H1 (cell line): Measurements from ENCODE around the gene BMPR1A. TPM values are rescaled to one million over a fixed set of nuclear protein-coding genes. Genes with fewer than 3 reads are reported as not detected.

ENCODE experiments used
- CTCF ChIA-PET: fragments of 300-600 bp; sonication (Branson Sonifier 250); formaldehyde crosslinking; loops from one replicate; lab custom pipeline; 2021; ENCODE audit not compliant: partially characterized antibody; lab: Charles Lee
- POLR2A ChIA-PET: fragments of 300-600 bp; sonication (Branson Sonifier 250); formaldehyde crosslinking; loops from one replicate; lab custom pipeline; 2021; ENCODE audit warnings: inconsistent platforms; ENCODE audit not compliant: partially characterized antibody; lab: Charles Lee
- DNase-seq, 2 experiments: peaks; one replicate each; pipeline versions ENCODE4 v3.0.0 to v3.0.0-alpha.2; 2010 to 2022; ENCODE audit warnings: low spot score in 2 of 2, low read depth in 1 of 2, mixed read lengths in 1 of 2
- FAIRE-seq: peaks from 2 replicates; lab custom pipeline; 2011; peaks lifted over from hg19 to GRCh38; lab: Jason Lieb, UNC
- H2AFZ ChIP-seq: 2 replicates; pipeline ENCODE4 v1.8.1; 2012; ENCODE audit warnings: low read length, inconsistent platforms
- H2AK5ac ChIP-seq: 2 replicates; pipeline ENCODE4 v1.6.1; 2013; ENCODE audit warnings: low read depth, low read length
- H2BK120ac ChIP-seq: replicated peaks from 2 replicates; pipeline ENCODE3; 2013; ENCODE audit warnings: low read depth, low read length, inconsistent platforms
- H2BK12ac ChIP-seq: 2 replicates; pipeline ENCODE4 v1.6.1; 2013; ENCODE audit warnings: low read depth, low read length
- H2BK15ac ChIP-seq: 2 replicates; pipeline ENCODE4 v1.6.1; 2013; ENCODE audit warnings: low read length
- H2BK20ac ChIP-seq: 2 replicates; pipeline ENCODE4 v1.6.1; 2013; ENCODE audit warnings: low read length
- H2BK5ac ChIP-seq: 2 replicates; pipeline ENCODE4 v1.6.1; 2013; ENCODE audit warnings: low read depth, low read length
- H3K14ac ChIP-seq: 2 replicates; pipeline ENCODE4 v1.6.1; 2013; ENCODE audit warnings: inconsistent platforms; ENCODE audit not compliant: insufficient read length
- H3K18ac ChIP-seq: 2 replicates; pipeline ENCODE4 v1.6.1; 2013; ENCODE audit warnings: low read length; ENCODE audit errors: extremely low read depth
- H3K23ac ChIP-seq: 2 replicates; pipeline ENCODE4 v1.6.1; 2013; ENCODE audit warnings: inconsistent platforms; ENCODE audit not compliant: insufficient read length
- H3K23me2 ChIP-seq: 2 replicates; pipeline ENCODE4 v1.6.1; 2013; ENCODE audit warnings: low read depth, low read length
- H3K27ac ChIP-seq: 2 replicates; pipeline ENCODE4 v1.6.1; 2011; ENCODE audit warnings: low read depth, low read length, inconsistent platforms
- H3K27me3 ChIP-seq, 4 experiments: replicated peaks in 1 of 4; 1 replicate in 1 of 4; 2 replicates in 3 of 4; pipeline versions ENCODE4 v1.6.1 to v1.8.1; 2011 to 2013; ENCODE audit warnings: low read length in 3 of 4, mild to moderate bottlenecking in 3 of 4, inconsistent platforms in 2 of 4, mixed read lengths in 2 of 4, moderate library complexity in 1 of 4; ENCODE audit not compliant: control insufficient read depth in 3 of 4, insufficient read depth in 3 of 4; ENCODE audit errors: extremely low read depth in 1 of 4
- H3K36me3 ChIP-seq, 4 experiments: 2 replicates each; pipeline versions ENCODE4 v1.6.1 to v1.8.1; 2011 to 2013; ENCODE audit warnings: mild to moderate bottlenecking in 4 of 4, low read length in 3 of 4, moderate library complexity in 2 of 4, control low read depth in 1 of 4, inconsistent platforms in 1 of 4; ENCODE audit not compliant: insufficient read depth in 4 of 4, control insufficient read depth in 2 of 4
- H3K4ac ChIP-seq: replicated peaks from 2 replicates; pipeline ENCODE3; 2013; ENCODE audit warnings: low read length, low read depth, mixed read lengths, inconsistent platforms; ENCODE audit not compliant: insufficient read length
- H3K4me1 ChIP-seq, 4 experiments: replicated peaks in 1 of 4; 1 replicate in 1 of 4; 2 replicates in 3 of 4; pipeline versions ENCODE4 v1.6.1 to v1.8.1; 2011 to 2013; ENCODE audit warnings: low read length in 3 of 4, inconsistent platforms in 2 of 4, mixed read lengths in 1 of 4; ENCODE audit not compliant: insufficient read depth in 4 of 4, control insufficient read depth in 3 of 4
- H3K4me2 ChIP-seq, 2 experiments: 2 replicates each; pipeline versions ENCODE4 v1.6.1 to v1.8.1; 2011 to 2013; ENCODE audit warnings: low read depth in 2 of 2, low read length in 2 of 2, control low read depth in 1 of 2, inconsistent platforms in 1 of 2, mild to moderate bottlenecking in 1 of 2; ENCODE audit not compliant: insufficient read depth in 1 of 2
- H3K4me3 ChIP-seq, 4 experiments: fragments of 200-600, 300-600 bp in 1 of 4; sonication (generic), shearing (Covaris generic), sonication (Bioruptor Twin) in 1 of 4; 2 replicates each; pipeline versions ENCODE4 v1.5.1 to v1.8.1; 2011 to 2016; ENCODE audit warnings: low read length in 4 of 4, low read depth in 3 of 4, control low read depth in 2 of 4, inconsistent platforms in 2 of 4, mild to moderate bottlenecking in 2 of 4, mixed read lengths in 1 of 4, moderate library complexity in 1 of 4; ENCODE audit not compliant: insufficient read depth in 2 of 4; ENCODE audit errors: extremely low read depth in 1 of 4
- H3K56ac ChIP-seq: replicated peaks from 2 replicates; pipeline ENCODE3; 2013; ENCODE audit warnings: low read depth, mild to moderate bottlenecking, mixed read lengths, low read length, inconsistent platforms; ENCODE audit not compliant: insufficient read length
- H3K79me1 ChIP-seq: 2 replicates; pipeline ENCODE4 v1.6.1; 2013; ENCODE audit warnings: low read depth, low read length, control low read depth
- H3K79me2 ChIP-seq, 2 experiments: 2 replicates each; pipeline versions ENCODE4 v1.6.1 to v1.8.1; 2012 to 2013; ENCODE audit warnings: low read length in 2 of 2, mild to moderate bottlenecking in 2 of 2, inconsistent platforms in 1 of 2; ENCODE audit not compliant: insufficient read depth in 2 of 2, control insufficient read depth in 1 of 2
- H3K9ac ChIP-seq, 4 experiments: replicated peaks in 1 of 4; 1 replicate in 1 of 4; 2 replicates in 3 of 4; pipeline versions ENCODE4 v1.6.1 to v1.8.1; 2011 to 2013; ENCODE audit warnings: low read depth in 3 of 4, low read length in 3 of 4, control low read depth in 2 of 4, mild to moderate bottlenecking in 2 of 4, moderate library complexity in 2 of 4, inconsistent platforms in 1 of 4; ENCODE audit errors: extremely low read depth in 1 of 4
- H3K9me3 ChIP-seq, 2 experiments: 2 replicates each; pipeline versions ENCODE4 v1.6.1 to v1.8.1; 2012 to 2013; ENCODE audit warnings: mild to moderate bottlenecking in 2 of 2, moderate library complexity in 2 of 2, control low read depth in 1 of 2, inconsistent platforms in 1 of 2, low read depth in 1 of 2, low read length in 1 of 2, mixed read lengths in 1 of 2; ENCODE audit not compliant: insufficient read depth in 2 of 2
- H4K20me1 ChIP-seq, 2 experiments: replicated peaks in 1 of 2; 2 replicates each; pipeline versions ENCODE3 to v1.8.1; 2011 to 2013; ENCODE audit warnings: inconsistent platforms in 2 of 2, low read length in 2 of 2, mild to moderate bottlenecking in 1 of 2; ENCODE audit not compliant: insufficient read depth in 2 of 2, control insufficient read depth in 1 of 2
- H4K5ac ChIP-seq: 2 replicates; pipeline ENCODE4 v1.6.1; 2013; ENCODE audit warnings: low read length, low read depth, mixed read lengths, inconsistent platforms; ENCODE audit not compliant: insufficient read length
- H4K8ac ChIP-seq: 2 replicates; pipeline ENCODE4 v1.8.0; 2013; ENCODE audit warnings: mild to moderate bottlenecking, moderate library complexity, low read length, inconsistent platforms; ENCODE audit not compliant: insufficient read depth; ENCODE audit errors: extremely low read depth
- H4K91ac ChIP-seq: replicated peaks from 2 replicates; pipeline ENCODE3; 2013; ENCODE audit warnings: low read length, mixed read lengths, inconsistent platforms; ENCODE audit not compliant: insufficient read length
- CEBPB ChIP-seq: IDR thresholded peaks from 2 replicates; pipeline ENCODE4 v1.6.1; 2012; ENCODE audit warnings: low read depth, low read length
- CHD1 ChIP-seq: IDR thresholded peaks from 2 replicates; pipeline ENCODE4 v1.6.1; 2012; ENCODE audit warnings: low read depth, low read length, improper control_type of control experiment
- POLR2A ChIP-seq, 2 experiments: IDR thresholded peaks; 1 replicate in 1 of 2; 2 replicates in 1 of 2; pipeline ENCODE4 v1.6.1; 2011; ENCODE audit warnings: low read depth in 2 of 2, low read length in 2 of 2, mild to moderate bottlenecking in 2 of 2; ENCODE audit errors: control extremely low read depth in 1 of 2
- POU5F1 ChIP-seq: IDR thresholded peaks from 2 replicates; pipeline ENCODE4 v1.6.1; 2011; ENCODE audit warnings: low read depth, mild to moderate bottlenecking, low read length, moderate library complexity
- SAP30 ChIP-seq: fragments of 300-600 bp; sonication (generic); IDR thresholded peaks from 2 replicates; pipeline ENCODE4 v1.7.1; 2012; ENCODE audit warnings: low read length, moderate library complexity, mild to moderate bottlenecking, inconsistent platforms; ENCODE audit not compliant: insufficient read depth, insufficient replicate concordance
- SIN3A ChIP-seq, 2 experiments: IDR thresholded peaks in 1 of 2; conservative IDR thresholded peaks in 1 of 2; 2 replicates each; pipeline ENCODE4 v1.6.1; 2011 to 2012; ENCODE audit warnings: low read length in 2 of 2, improper control_type of control experiment in 1 of 2, low read depth in 1 of 2, mild to moderate bottlenecking in 1 of 2
- SRF ChIP-seq: IDR thresholded peaks from 2 replicates; pipeline ENCODE4 v1.6.1; 2011; ENCODE audit warnings: mild to moderate bottlenecking, low read depth, low read length, moderate library complexity
- TAF1 ChIP-seq: IDR thresholded peaks from 2 replicates; pipeline ENCODE4 v1.6.1; 2011; ENCODE audit warnings: mild to moderate bottlenecking, low read depth, low read length
- WGBS, 2 experiments: shearing (Covaris generic) in 1 of 2; methylation state at CpG; one replicate each; pipeline versions ENCODE4 v1.1.6 to v1.1.7; 2013 to 2015; ENCODE audit warnings: low lambda C conversion rate in 2 of 2, mixed read lengths in 2 of 2, inconsistent platforms in 1 of 2, low coverage in 1 of 2, missing lambda C conversion rate in 1 of 2; ENCODE audit not compliant: insufficient replicate concordance in 2 of 2, insufficient coverage in 1 of 2, insufficient read length in 1 of 2; ENCODE audit errors: extremely low coverage in 1 of 2, missing lambda C conversion rate in 1 of 2; 5-methylcytosine and 5-hydroxymethylcytosine counted together
- polyA plus RNA-seq, 7 experiments: library from polyadenylated mRNA; depleted of rRNA in 3 of 7; stranded (reverse) in 5 of 7; unstranded in 2 of 7; fragments of >200 nt in 5 of 7; fragments of 200-250 nt in 2 of 7; gene quantifications; 1 replicate in 5 of 7; 2 replicates in 1 of 7; 4 replicates in 1 of 7; pipeline versions ENCODE4 v1.2.1 to v1.2.3, GENCODE V29; 2011 to 2013; ENCODE audit warnings: missing spikeins in 2 of 7, mixed read lengths in 2 of 7
- total RNA-seq: library from RNA; stranded (reverse); fragmentation: NEBNext Ultra II Directional; extraction: Animal tissue kit (Norgen Biotek cat#: 25700); gene quantifications from 2 replicates; pipeline ENCODE4 v1.2.1, GENCODE V29; 2021
- TF ChIP-seq, protein P1 (sequence below): IDR thresholded peaks from 2 replicates; pipeline ENCODE4 v1.6.1; 2012; ENCODE audit warnings: inconsistent platforms

Gene BMPR1A
- total and polyA plus RNA-seq, 2 of the 8 experiments (the other 6 are each of a cell fraction or from before 2014, with no cell fraction given) = 34.4 to 129 TPM

DNA sequence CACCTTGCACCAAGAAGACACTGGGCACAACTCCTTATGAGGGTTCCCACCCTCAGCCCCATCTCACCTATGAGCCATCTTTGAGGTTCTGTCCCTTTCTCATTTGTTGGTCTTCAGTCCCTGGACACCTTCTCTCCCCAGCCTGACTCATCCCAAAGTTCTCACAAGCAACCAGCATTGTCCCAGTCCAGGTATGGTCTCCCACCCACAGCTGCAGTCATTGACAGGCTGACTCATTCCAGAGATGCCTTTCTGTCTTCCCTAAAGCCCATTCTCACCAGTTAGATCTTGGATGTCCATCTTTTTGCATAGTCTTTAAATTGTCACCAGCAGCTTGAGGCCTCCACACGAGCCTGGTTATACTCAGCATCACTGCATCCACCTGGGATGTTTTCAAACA lies 26.7 kb upstream of the BMPR1A start:
- no peak overlapping the region for H3K4me3 ChIP-seq
- no peak overlapping the region for H4K91ac ChIP-seq
- H2BK12ac ChIP-seq = no peak overlapping the region
- CTCF ChIA-PET = interaction anchor here (0.6 kb wide), 1 partner anchor 172 kb away, joined by 3 read pairs; no protein-coding TSS in a partner anchor
- no peak for TF ChIP-seq CHD1
- TF ChIP-seq TAF1 = no peak
- no peak for TF ChIP-seq POLR2A (IDR thresholded peaks at IDR 0.05; ENCODE audit: control extremely low read depth in 1 of 2, low read depth in 2 of 2, low read length in 2 of 2)
- TF ChIP-seq POU5F1 = no peak
- no peak for TF ChIP-seq SIN3A (conservative IDR thresholded peaks at IDR 0.05 in 1 of 2, IDR thresholded peaks at IDR 0.05 in 1 of 2; ENCODE audit: low read depth in 1 of 2, low read length in 2 of 2)
- TF ChIP-seq SRF = no peak
- TF ChIP-seq SAP30 = no peak
- TF ChIP-seq, protein P1, sequence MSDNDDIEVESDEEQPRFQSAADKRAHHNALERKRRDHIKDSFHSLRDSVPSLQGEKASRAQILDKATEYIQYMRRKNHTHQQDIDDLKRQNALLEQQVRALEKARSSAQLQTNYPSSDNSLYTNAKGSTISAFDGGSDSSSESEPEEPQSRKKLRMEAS = no peak
- no peak for TF ChIP-seq CEBPB
- no peak overlapping the region for H3K27ac ChIP-seq
- no peaks in the 10 kb centered on the region for H3K23me2 ChIP-seq
- no peak overlapping the region for H2AK5ac ChIP-seq
- POLR2A ChIA-PET = interaction anchor here (1.6 kb wide), 1 partner anchor 25 kb away, joined by 5 read pairs; no protein-coding TSS in a partner anchor
- no peak overlapping the region for H2AFZ ChIP-seq
- no peaks in the 10 kb centered on the region for H3K27me3 ChIP-seq
- no peak overlapping the region for H3K9ac ChIP-seq
- no peak overlapping the region for H3K18ac ChIP-seq
- 86% methylated on average over 1 of the region's 1 CpG; no CpG with 5 or more reads in 1 of the 2 experiments for WGBS, 2 experiments
- H2BK15ac ChIP-seq = no peak overlapping the region
- H3K56ac ChIP-seq = no peak overlapping the region
- peaks cover 0 to 4% (median 0%) of the 10 kb centered on the region in 4 experiments; a peak in 2 of 7 replicates for H3K4me1 ChIP-seq
- no peak overlapping the region for H4K5ac ChIP-seq
- H3K9me3 ChIP-seq = no peaks in the 10 kb centered on the region
- no peak overlapping the region for H2BK120ac ChIP-seq
- no peaks in the 10 kb centered on the region for H4K20me1 ChIP-seq
- H4K8ac ChIP-seq = no peak overlapping the region
- H3K4ac ChIP-seq = no peak overlapping the region
- H3K4me2 ChIP-seq = no peak overlapping the region
- DNase-seq (no peak), FAIRE-seq (no peak)
- H2BK20ac ChIP-seq = no peak overlapping the region
- no peak overlapping the region for H3K23ac ChIP-seq
- H3K36me3 ChIP-seq = no peaks in the 10 kb centered on the region
- H3K79me1 ChIP-seq = no peaks in the 10 kb centered on the region
- no peaks in the 10 kb centered on the region for H3K79me2 ChIP-seq
- no peak overlapping the region for H2BK5ac ChIP-seq
- no peak overlapping the region for H3K14ac ChIP-seq
